GM21367 (cell line): ENCODE data around the gene CRISPLD2.
"Not testable (repeated sequence)": the region's sequence is repeated elsewhere in the genome, so short reads cannot be mapped to it uniquely, and the experiment has no call there.

ENCODE experiments used
- ATAC-seq: cut with Tn5 transposase; IDR thresholded peaks from one replicate; pipeline ENCODE4 v1.9.1; 2021; ENCODE audit not compliant: unreplicated experiment

CRISPLD2 gene

GRCh38 chr16:84855435-84856202 lies 35.8 kb downstream of the CRISPLD2 start:
- not testable (repeated sequence) for ATAC-seq

- ATAC-seq = not testable (repeated sequence)
Measured at GRCh38 chr16:84856203-84856581, 36.4 kb downstream of the CRISPLD2 start.

- not testable (repeated sequence) for ATAC-seq
Measured at GRCh38 chr16:84856811-84857210, 37.0 kb downstream of the CRISPLD2 start.

GRCh38 chr16:84859681-84860080 lies 39.9 kb downstream of the CRISPLD2 start:
- no peak for ATAC-seq

- no peak for ATAC-seq
Measured at GRCh38 chr16:84860383-84860782, 40.6 kb downstream of the CRISPLD2 start.

- no peak for ATAC-seq
Measured at GRCh38 chr16:84861671-84862070, 41.9 kb downstream of the CRISPLD2 start.

GRCh38 chr16:84862804-84863480 lies 43.2 kb downstream of the CRISPLD2 start:
- ATAC-seq = no peak

GRCh38 chr16:84863481-84863814 lies 43.7 kb downstream of the CRISPLD2 start:
- ATAC-seq = no peak

GRCh38 chr16:84864326-84864955 lies 44.7 kb downstream of the CRISPLD2 start:
- ATAC-seq = no peak

- no peak for ATAC-seq
Measured at GRCh38 chr16:84867696-84868095, 47.9 kb downstream of the CRISPLD2 start.

- ATAC-seq = no peak
Measured at GRCh38 chr16:84868328-84868727, 48.5 kb downstream of the CRISPLD2 start.

- ATAC-seq = no peak
Measured at GRCh38 chr16:84868829-84869472, 49.2 kb downstream of the CRISPLD2 start.

GRCh38 chr16:84869473-84869845 lies 49.7 kb downstream of the CRISPLD2 start:
- ATAC-seq = no peak

- ATAC-seq = not testable (repeated sequence)
Measured at GRCh38 chr16:84872971-84873370, 53.2 kb downstream of the CRISPLD2 start.

- no peak for ATAC-seq
Measured at GRCh38 chr16:84874004-84874435, 54.2 kb downstream of the CRISPLD2 start.

- no peak for ATAC-seq
Measured at GRCh38 chr16:84874553-84874952, 54.8 kb downstream of the CRISPLD2 start.

- ATAC-seq = no peak
Measured at GRCh38 chr16:84874983-84875382, 55.2 kb downstream of the CRISPLD2 start.

- ATAC-seq = no peak
Measured at GRCh38 chr16:84875846-84876245, 56.1 kb downstream of the CRISPLD2 start.

- no peak for ATAC-seq
Measured at GRCh38 chr16:84876873-84877606, 57.3 kb downstream of the CRISPLD2 start.

GRCh38 chr16:84878770-84879169 lies 59.0 kb downstream of the CRISPLD2 start:
- ATAC-seq = no peak
